ENCODE data around the gene CISH. TPM values are rescaled to one million over a fixed set of nuclear protein-coding genes. Genes with fewer than 3 reads are reported as not detected.

CISH gene
- total RNA-seq, 1 experiment from 2014 or later = 1.7 TPM

GRCh38 chr3:50574444-50574831 is 37.1 kb downstream of the CISH start:
- WGBS (ENCODE audit: extremely low coverage, insufficient read length, low lambda C conversion rate) = no CpG with 5 or more reads among the region's 1 CpG
- H3K23me2 ChIP-seq (ENCODE audit: insufficient read length, low read depth, low read length, poor library complexity, severe bottlenecking) = no peaks in the 10 kb centered on the region
- no peak overlapping the region for H2AK5ac ChIP-seq (ENCODE audit: insufficient read length, low read length)
- H3K27me3 ChIP-seq (ENCODE audit: insufficient read depth, low read length) = no peaks in the 10 kb centered on the region
- no peaks in the 10 kb centered on the region for H4K20me1 ChIP-seq (ENCODE audit: control insufficient read depth, insufficient read depth, insufficient read length)
- Mint-ChIP-seq H3K36me3 (ENCODE audit: insufficient read depth in 1 of 3, low read depth in 3 of 3) (peaks cover 0 to 4% (median 1%) of the 10 kb centered on the region in 3 experiments; a peak in 3 of 7 replicates), H3K4me3 (no peak overlapping the region), H3K27me3 (ENCODE audit: low read depth) (no peaks in the 10 kb centered on the region), H3K4me1 (peaks cover 0 to 6% of the 10 kb centered on the region in 2 experiments; a peak in 3 of 4 replicates), H3K27ac (no peak overlapping the region), H3K9me3 (no peaks in the 10 kb centered on the region)
- DNase-seq = no peak
- no peaks in the 10 kb centered on the region for H3K79me2 ChIP-seq (ENCODE audit: insufficient read depth, low read length)
- H3K79me1 ChIP-seq (ENCODE audit: insufficient read depth, low read depth, low read length, poor library complexity, severe bottlenecking) = no peaks in the 10 kb centered on the region
- H3K9ac ChIP-seq (ENCODE audit: extremely low read depth, insufficient read length, low read length) = no peak overlapping the region
- no peak overlapping the region for H2BK12ac ChIP-seq (ENCODE audit: insufficient read length, low read depth, low read length)
- H2BK5ac ChIP-seq (ENCODE audit: insufficient read length, low read length) = no peak overlapping the region
- H2AFZ ChIP-seq (ENCODE audit: low read length) = no peak overlapping the region
- no peak overlapping the region for H3K56ac ChIP-seq (ENCODE audit: insufficient read length, low read depth, low read length)
- no peak overlapping the region for H3K14ac ChIP-seq (ENCODE audit: insufficient read depth, low read length)
- no peak overlapping the region for H2BK15ac ChIP-seq (ENCODE audit: low read depth, low read length)
- no peak overlapping the region for H3K4me2 ChIP-seq (ENCODE audit: insufficient read depth, insufficient read length, low read length)
- H4K91ac ChIP-seq (ENCODE audit: insufficient read length, low read depth, low read length) = no peak overlapping the region
- no peaks in the 10 kb centered on the region for H3K4me1 ChIP-seq (ENCODE audit: insufficient read depth, low read length)
- no peak overlapping the region for H2BK120ac ChIP-seq (ENCODE audit: low read depth, low read length, poor library complexity, severe bottlenecking)
- H3K18ac ChIP-seq (ENCODE audit: insufficient read length, low read depth, low read length) = no peak overlapping the region
- H3K4ac ChIP-seq (ENCODE audit: low read depth, low read length) = no peak overlapping the region
- no peak for TF ChIP-seq CTCF (conservative IDR thresholded peaks at IDR 0.05)
- H4K8ac ChIP-seq (replicated peaks; ENCODE audit: insufficient read length, low read depth, low read length) = no peak overlapping the region
- no peak overlapping the region for H3K27ac ChIP-seq (ENCODE audit: insufficient read length, low read depth, low read length)
- no peak overlapping the region for H3T11ph ChIP-seq (ENCODE audit: low read length)
- no peak overlapping the region for H3K23ac ChIP-seq (ENCODE audit: insufficient read length, low read depth, low read length)
- H2BK20ac ChIP-seq (ENCODE audit: low read depth, low read length, poor library complexity, severe bottlenecking) = no peak overlapping the region
- H3K9me3 ChIP-seq (ENCODE audit: control insufficient read depth, low read depth, low read length) = no peaks in the 10 kb centered on the region
- H4K5ac ChIP-seq (ENCODE audit: insufficient read length, low read depth, low read length) = no peak overlapping the region

Data from H9 (cell line).